B cell (primary cell): ENCODE data around the gene SLIT3.

Source experiments
- CTCF ChIP-seq: fragments of 200-600 bp; IDR thresholded peaks from one replicate; pipeline ENCODE4 v1.8.0; 2022; ENCODE audit warnings: antibody characterized with exemption, mild to moderate bottlenecking
- EZH2 ChIP-seq: IDR thresholded peaks from 2 replicates; pipeline ENCODE4 v1.6.1; 2012; ENCODE audit warnings: borderline replicate concordance, low read depth, mild to moderate bottlenecking, moderate library complexity, low read length; ENCODE audit not compliant: insufficient read depth, poor library complexity, severe bottlenecking

DNA sequence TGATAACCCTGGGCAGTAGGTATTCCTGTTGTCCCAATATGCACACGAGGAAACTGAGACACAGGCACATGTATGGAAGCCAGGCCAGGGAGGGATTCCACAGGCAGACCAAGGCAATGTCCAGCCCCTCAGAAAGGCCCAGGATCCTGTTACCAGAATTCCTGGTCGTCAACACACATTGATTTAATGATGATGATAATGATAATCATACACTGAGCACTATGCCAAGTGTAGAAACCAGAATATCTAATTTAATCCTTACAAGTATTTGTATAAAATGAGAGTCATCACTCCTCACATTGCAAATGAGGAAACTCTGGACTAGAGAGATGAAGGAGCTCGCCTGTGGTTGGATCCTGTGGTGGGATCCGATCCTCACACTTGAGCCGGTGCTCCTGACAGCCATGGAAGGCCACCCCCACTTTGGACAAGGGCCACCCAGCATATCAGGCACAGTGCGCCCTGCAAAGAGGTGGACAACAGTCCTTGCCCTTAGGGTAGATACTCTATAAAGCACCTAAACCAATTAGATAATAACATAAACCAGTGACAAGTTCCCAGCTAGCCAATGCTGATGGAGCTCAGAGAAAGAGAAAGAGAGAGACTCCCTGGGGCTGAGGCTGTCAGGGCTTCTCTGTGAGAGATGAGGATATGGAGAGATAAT lies 185.3 kb downstream of the SLIT3 start:
- no peak for TF ChIP-seq CTCF
- no peak for TF ChIP-seq EZH2
